ENCODE measurements around the gene DNASE2. TPM values are rescaled to one million over a fixed set of nuclear protein-coding genes. Genes with fewer than 3 reads are reported as not detected.

Gene DNASE2
- total RNA-seq, 1 donor from 2014 or later, result 18.4 TPM

DNA sequence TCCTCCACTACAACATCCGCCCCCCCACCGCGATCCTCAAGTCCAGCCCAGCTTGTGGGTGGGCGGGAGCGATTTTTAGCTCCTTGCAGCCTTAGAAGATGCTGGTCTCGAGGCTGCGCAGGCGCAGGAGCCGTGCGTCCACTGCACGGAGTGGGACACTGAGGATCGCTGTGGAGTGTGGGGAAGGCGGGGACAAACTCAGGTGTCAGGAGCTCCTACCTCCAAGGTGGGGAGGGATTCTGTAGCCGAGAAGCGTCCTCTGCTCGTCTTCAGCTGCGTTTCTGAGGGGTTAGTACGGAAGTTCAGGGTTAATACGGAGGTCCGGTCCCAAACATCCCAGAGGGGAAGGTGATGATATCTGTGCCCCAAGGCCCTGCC is 46.7 kb downstream of the DNASE2 start, which contains the start of gene RTBDN:
TSS of gene RTBDN (minus strand) at position 14 of the 378 bp plus-strand sequence. CDS start 4,600 bp downstream, outside the sequence.
- no peak for DNase-seq (ENCODE audit: low read depth, low spot score)

DNA sequence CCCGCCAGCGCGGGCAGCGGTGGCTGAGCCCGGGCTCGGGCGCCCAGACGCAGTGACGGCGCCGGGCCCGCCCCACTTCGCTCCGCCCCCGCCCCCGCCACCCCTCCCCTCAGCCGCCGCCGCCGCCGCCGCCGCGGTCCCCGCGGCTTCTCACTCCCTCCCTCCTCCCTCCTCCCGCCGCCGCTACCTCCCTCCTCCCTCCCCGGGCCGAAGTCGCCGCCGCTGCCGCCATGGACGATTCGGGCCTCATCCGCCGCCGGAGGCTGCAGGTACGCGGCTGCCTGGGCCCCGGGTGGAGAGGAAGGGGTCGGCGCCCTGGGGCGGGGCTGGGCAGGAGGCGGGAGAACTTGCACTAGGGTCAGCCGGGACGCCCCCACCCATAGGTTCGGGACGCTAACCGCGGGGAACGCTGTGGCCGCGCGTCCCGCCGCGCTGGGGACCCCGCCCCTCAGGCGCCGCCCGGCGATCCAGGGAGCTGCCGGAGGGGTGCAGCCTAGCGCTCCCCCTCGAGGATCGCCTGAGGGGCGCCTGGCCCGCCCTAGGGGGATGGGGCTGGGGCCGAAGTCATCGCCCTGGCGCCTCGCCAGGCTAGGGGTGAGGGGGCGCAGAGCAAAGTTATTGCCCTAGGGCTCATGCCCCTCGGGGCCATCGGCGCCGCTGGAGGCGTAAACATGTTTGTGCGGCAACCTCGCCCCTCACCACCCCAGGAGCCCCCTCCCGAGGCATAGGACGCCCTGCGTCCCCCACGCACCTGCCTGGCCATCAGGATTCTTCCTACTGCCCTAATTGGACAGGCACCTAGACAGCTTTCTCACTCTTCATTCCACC is 47.3 kb downstream of the DNASE2 start:
- no peak for DNase-seq (ENCODE audit: low read depth, low spot score)

DNA sequence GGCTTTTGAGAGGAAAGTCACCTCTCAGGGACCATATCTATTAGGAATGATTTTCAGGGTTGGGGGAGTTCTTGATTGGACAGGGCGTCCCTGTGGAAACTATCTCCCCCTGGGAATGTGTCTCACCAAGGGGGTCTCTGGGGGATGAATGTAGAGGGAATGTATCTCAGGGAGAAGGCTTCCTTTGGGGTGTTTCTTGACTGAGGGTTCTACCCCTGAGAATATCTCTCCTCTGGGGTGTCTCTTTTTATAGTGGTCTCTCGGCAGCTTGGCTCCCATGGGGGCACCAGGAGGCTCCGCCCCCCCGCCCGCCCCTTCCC is 47.9 kb downstream of the DNASE2 start:
- DNase-seq (ENCODE audit: low read depth, low spot score), result no peak

DNA sequence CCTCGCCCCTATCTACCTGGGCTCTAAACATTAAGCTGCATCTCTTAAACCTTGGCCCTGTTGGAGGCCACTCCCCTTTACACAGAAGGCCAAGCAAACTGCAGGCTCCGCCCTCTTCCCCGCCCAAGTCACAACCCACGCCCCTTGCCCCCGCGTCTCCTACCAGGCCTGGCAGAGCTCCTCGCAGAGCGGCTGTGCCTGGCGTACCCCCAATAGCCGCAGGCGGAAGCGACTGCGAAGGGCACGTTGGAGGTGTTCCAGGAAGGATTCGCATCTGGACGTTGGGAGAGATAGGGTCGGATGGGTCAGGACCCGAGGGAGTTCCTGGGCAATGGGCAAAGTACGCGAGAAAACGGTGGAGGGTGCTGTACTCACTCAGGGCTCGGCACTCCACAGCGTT is 52.8 kb downstream of the DNASE2 start:
- no peak for DNase-seq (ENCODE audit: low read depth, low spot score)

DNA sequence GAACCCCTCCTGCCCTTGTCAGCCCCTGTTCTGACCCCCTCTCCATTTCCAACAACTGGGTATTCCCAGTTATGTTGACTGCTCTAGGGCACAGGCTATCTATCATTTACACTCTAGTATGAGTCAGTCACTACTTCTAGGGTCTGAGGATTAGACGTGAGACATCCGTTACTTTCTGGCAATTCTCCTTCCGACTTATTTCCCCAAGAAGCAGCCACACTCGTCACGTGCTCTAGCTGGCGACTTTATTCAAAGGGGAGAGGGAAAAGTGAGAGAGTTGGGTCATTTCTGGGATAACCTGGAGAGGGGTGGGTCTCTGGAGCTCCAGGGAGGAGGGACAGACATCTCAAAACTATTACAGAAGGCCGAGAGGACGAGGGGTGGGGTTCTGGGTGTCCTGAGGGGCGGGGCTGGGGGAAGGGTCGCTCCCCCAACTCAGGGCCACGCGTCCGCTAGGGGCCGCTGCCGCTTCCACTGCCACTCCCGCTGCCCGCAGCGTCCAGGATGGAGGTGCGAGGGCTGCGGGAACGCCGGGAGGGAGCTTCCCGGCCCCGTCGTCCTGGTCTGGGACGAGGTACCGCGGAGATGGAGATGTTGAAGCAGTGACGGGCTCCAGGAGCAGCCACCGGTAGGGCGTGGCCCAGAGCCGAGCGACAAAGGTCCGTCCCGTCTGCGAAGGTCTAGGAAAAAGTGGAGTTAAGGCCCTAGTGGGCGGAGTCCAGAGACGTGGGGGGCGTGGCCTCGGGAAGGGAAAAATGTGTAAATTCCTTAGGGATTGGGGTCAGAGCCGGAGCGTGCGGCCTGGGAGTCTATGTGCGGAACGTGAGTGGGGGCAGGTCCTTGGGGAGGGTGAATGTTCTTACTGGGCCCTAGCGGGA is 55.8 kb downstream of the DNASE2 start:
- no peak for DNase-seq (ENCODE audit: low read depth, low spot score)

Other genes with a start within 250 kb of the DNASE2 start
- 27.1 and 41.5 TPM in 2 replicates for gene MAN2B1, start 214.7 kb downstream of the DNASE2 start, total RNA-seq
- 7.5 and 10.9 TPM in 2 replicates for gene WDR83, start 214.6 kb downstream of the DNASE2 start, total RNA-seq
- gene DHPS, start 199.6 kb downstream of the DNASE2 start, total RNA-seq, result 58.6 and 60.9 TPM in 2 replicates
- gene GNG14, start 193.5 kb downstream of the DNASE2 start, total RNA-seq, result not detected in 2 replicates
- gene FBXW9, start 184.8 kb downstream of the DNASE2 start, total RNA-seq, result 8.4 and 14.8 TPM in 2 replicates
- gene TNPO2, start 157.5 kb downstream of the DNASE2 start, total RNA-seq, result 23.9 and 31.4 TPM in 2 replicates
- 161 and 169 TPM in 2 replicates for gene TRIR, start 146.8 kb downstream of the DNASE2 start, total RNA-seq
- gene GET3, start 144.0 kb downstream of the DNASE2 start, total RNA-seq, result 113 and 115 TPM in 2 replicates
- gene BEST2, start 129.7 kb downstream of the DNASE2 start, total RNA-seq, result not detected in 2 replicates
- 11.4 and 11.5 TPM in 2 replicates for gene HOOK2, start 105.9 kb downstream of the DNASE2 start, total RNA-seq
- 33.4 and 41.1 TPM in 2 replicates for gene JUNB, start 90.0 kb downstream of the DNASE2 start, total RNA-seq
- 186 and 250 TPM in 2 replicates for gene PRDX2, start 79.6 kb downstream of the DNASE2 start, total RNA-seq
- 0.13 TPM in 1 of 2 replicates, not detected in the other for gene THSD8, start 79.4 kb downstream of the DNASE2 start, total RNA-seq
- 34.7 and 50.5 TPM in 2 replicates for gene RNASEH2A, start 74.9 kb downstream of the DNASE2 start, total RNA-seq
- not detected in 2 replicates for gene RTBDN, start 46.9 kb downstream of the DNASE2 start, total RNA-seq
- 0.18 and 0.59 TPM in 2 replicates for gene MAST1, start 42.9 kb downstream of the DNASE2 start, total RNA-seq
- gene KLF1, start 5.8 kb upstream of the DNASE2 start, total RNA-seq, result not detected in 2 replicates
- gene GCDH, start 9.7 kb upstream of the DNASE2 start, total RNA-seq, result 25.3 and 29.8 TPM in 2 replicates
- 0.11 and 0.20 TPM in 2 replicates for gene SYCE2, start 37.8 kb upstream of the DNASE2 start, total RNA-seq
- gene FARSA, start 52.3 kb upstream of the DNASE2 start, total RNA-seq, result 56.4 and 85.4 TPM in 2 replicates
- gene CALR, start 57.2 kb upstream of the DNASE2 start, total RNA-seq, result 1,409 and 2,169 TPM in 2 replicates
- gene RAD23A, start 64.4 kb upstream of the DNASE2 start, total RNA-seq, result 81.2 and 84.6 TPM in 2 replicates
- 27.3 and 33.3 TPM in 2 replicates for gene GADD45GIP1, start 75.8 kb upstream of the DNASE2 start, total RNA-seq
- 0.07 TPM in 1 of 2 replicates, not detected in the other for gene DAND5, start 88.1 kb upstream of the DNASE2 start, total RNA-seq
- 23.3 and 23.8 TPM in 2 replicates for gene NFIX, start 114.0 kb upstream of the DNASE2 start, total RNA-seq
- gene LYL1, start 221.4 kb upstream of the DNASE2 start, total RNA-seq, result 45.2 and 55.5 TPM in 2 replicates
- 39.2 and 47.7 TPM in 2 replicates for gene TRMT1, start 235.3 kb upstream of the DNASE2 start, total RNA-seq
- gene NACC1, start 236.8 kb upstream of the DNASE2 start, total RNA-seq, result 58.3 and 86.2 TPM in 2 replicates

Data from pulmonary artery endothelial cell (primary cell).